GM18511 (cell line): ENCODE data around the gene PDE3A.

Experiments used
- ATAC-seq: cut with Tn5 transposase; IDR thresholded peaks from one replicate; pipeline ENCODE4 v1.9.1; 2021; ENCODE audit warnings: mild to moderate bottlenecking, moderate library complexity; ENCODE audit not compliant: unreplicated experiment

PDE3A gene

GRCh38 chr12:20657496-20657895, 289.2 kb downstream of the PDE3A start:
- no peak for ATAC-seq

- no peak for ATAC-seq
Measured at GRCh38 chr12:20681334-20681733, 313.0 kb downstream of the PDE3A start.

GRCh38 chr12:20695232-20695631, 326.9 kb downstream of the PDE3A start, which contains the start of gene SLCO1C1:
TSS of gene SLCO1C1 (plus strand) at chr12:20695332. CDS start at chr12:20699577, 4,245 bp downstream.
- ATAC-seq, result no peak

GRCh38 chr12:20696181-20696905, 328.0 kb downstream of the PDE3A start:
- ATAC-seq, result no peak

GRCh38 chr12:20701106-20701505, 332.8 kb downstream of the PDE3A start:
- ATAC-seq, result no peak

- ATAC-seq, result no peak
Measured at GRCh38 chr12:20704860-20705259, 336.5 kb downstream of the PDE3A start.

GRCh38 chr12:20711846-20712245, 343.5 kb downstream of the PDE3A start:
- no peak for ATAC-seq

GRCh38 chr12:20716037-20716436, 347.7 kb downstream of the PDE3A start:
- no peak for ATAC-seq

- no peak for ATAC-seq
Measured at GRCh38 chr12:20716985-20717384, 348.6 kb downstream of the PDE3A start.

- no peak for ATAC-seq
Measured at GRCh38 chr12:20718294-20718693, 350.0 kb downstream of the PDE3A start.

GRCh38 chr12:20722142-20722541, 353.8 kb downstream of the PDE3A start:
- no peak for ATAC-seq

- no peak for ATAC-seq
Measured at GRCh38 chr12:20731274-20731673, 362.9 kb downstream of the PDE3A start.
